GM21423 (cell line): ENCODE measurements around the gene SEC22C.

Experiments used
- ATAC-seq: cut with Tn5 transposase; IDR thresholded peaks from one replicate; pipeline ENCODE4 v1.9.1; 2021; ENCODE audit warnings: mild to moderate bottlenecking, moderate library complexity; ENCODE audit not compliant: unreplicated experiment

Gene SEC22C

GRCh38 chr3:42501321-42501680 is 80.5 kb downstream of the SEC22C start:
- no peak for ATAC-seq

DNA sequence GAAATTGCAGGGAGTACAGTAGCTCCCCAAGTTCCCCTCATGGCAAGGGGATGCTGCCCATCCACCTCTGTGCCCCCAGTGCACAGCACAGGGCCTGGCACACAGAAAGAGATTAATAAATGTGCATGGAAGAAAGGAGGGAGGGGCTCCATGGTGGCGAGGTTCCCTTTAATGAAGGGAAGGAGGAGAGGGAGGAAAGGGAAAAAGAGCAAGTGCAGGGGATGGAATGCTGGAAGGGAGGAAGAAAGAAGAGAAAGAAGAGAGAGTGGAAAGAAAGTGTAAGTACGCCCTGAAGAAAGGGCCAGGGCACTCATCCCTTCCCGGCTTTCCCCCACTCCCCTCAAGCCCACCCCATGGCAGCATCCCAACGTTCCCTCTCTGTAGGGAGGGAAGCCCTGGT is 80.9 kb downstream of the SEC22C start:
- no peak for ATAC-seq

DNA sequence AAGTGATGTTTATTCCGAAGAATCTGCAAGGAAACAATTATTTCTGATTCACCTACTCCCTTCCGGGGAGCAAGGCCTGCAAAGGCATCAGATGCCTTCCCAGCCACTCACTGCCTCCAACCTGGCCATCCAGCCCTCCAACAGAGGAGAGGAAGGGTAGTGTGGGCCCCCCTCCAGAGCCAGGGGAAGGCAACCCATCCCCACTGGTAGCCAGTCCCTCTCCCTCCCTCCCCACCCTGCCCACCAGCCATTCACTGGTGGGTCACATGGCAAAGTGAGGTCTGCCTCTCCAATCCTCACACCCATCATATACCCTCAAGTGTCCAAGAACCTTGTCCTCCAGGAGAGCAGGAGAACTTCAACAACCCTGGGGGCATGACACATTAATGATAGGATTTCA is 81.7 kb downstream of the SEC22C start:
- ATAC-seq: no peak

DNA sequence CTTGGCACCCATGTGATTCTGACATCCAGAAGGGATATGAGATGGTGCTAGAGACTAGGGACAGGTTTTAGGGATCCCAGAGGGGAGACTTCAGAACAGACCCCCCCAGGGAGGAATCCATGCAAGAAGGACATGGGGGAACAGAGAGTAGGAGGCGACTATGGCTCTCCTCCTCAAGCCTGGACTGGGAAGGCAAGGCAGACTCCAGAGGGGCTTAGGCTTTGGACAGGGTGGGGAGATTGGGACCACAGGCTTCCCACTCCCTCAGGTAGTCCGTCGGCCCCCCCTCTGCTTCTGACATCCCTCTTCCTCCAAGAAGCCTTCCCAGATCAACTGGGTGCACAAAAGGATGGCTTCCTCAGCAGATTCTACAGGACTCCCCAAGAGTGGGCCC is 82.3 kb downstream of the SEC22C start:
- ATAC-seq: no peak

GRCh38 chr3:42498791-42499477 is 82.8 kb downstream of the SEC22C start:
- no peak for ATAC-seq

DNA sequence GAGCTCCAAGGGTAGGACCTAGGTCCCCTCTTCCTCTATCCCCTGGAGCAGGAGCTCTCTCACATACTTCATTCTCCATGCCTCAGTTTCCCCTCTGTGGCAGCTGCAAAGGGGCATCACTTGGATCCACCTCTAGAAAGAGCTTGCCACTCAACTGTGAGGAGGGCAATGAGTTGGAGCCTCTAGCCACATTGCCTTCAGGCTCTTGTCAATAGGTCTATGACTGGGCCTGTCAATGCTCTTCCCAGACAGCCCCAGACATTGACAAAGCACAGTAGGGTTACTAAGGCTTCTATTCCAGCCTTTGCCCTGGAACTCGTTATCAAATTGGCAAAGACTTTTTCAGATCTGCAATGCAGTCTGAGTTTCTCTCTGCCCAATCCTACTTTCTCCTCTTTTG is 83.7 kb downstream of the SEC22C start:
- no peak for ATAC-seq
